Pancreas (tissue), 10 donors: Measurements from ENCODE around the gene GCNT2. TPM values are rescaled to one million over a fixed set of nuclear protein-coding genes. Genes with fewer than 3 reads are reported as not detected.

ENCODE experiments used
- ATAC-seq, 4 donors: fragments of 200-7000 bp; cut with Tn5 transposase; one replicate each; pipeline versions ENCODE4 v1.8.0 to v1.9.1; 2020; ENCODE audit warnings: mild to moderate bottlenecking in 4 of 4, moderate library complexity in 4 of 4
- DNase-seq, 6 donors: peaks; one replicate each; pipeline ENCODE4 v3.0.0-alpha.2; 2020
- FAIRE-seq: peaks from 2 replicates; lab custom pipeline; 2012; peaks lifted over from hg19 to GRCh38; lab: Jason Lieb, UNC
- H3K27ac ChIP-seq, 4 donors: fragments of 200-600 bp; sonication (generic); 1 replicate in 3 of 4; 2 replicates in 1 of 4; pipeline versions ENCODE4 v1.5.0 to v1.8.0; 2020
- H3K27me3 ChIP-seq, 4 donors: fragments of 200-600 bp; one replicate each; pipeline ENCODE4 v1.8.0; 2021
- H3K36me3 ChIP-seq, 3 donors: fragments of 200-600 bp; sonication (generic) in 1 of 3; one replicate each; pipeline versions ENCODE4 v1.5.0 to v1.8.0; 2020 to 2021
- H3K4me1 ChIP-seq, 3 donors: fragments of 200-600 bp; one replicate each; pipeline ENCODE4 v1.8.0; 2021
- H3K4me3 ChIP-seq, 4 donors: fragments of 200-600 bp; sonication (generic) in 2 of 4; one replicate each; pipeline versions ENCODE4 v1.5.0 to v1.8.0; 2020 to 2021
- H3K9me3 ChIP-seq, 4 donors: fragments of 200-600 bp; one replicate each; pipeline ENCODE4 v1.8.0; 2021
- WGBS, 2 donors: extraction: QIAGEN DNeasy Blood & Tissue Kit; methylation state at CpG; one replicate each; pipeline ENCODE4 v1.1.7; 2013; 5-methylcytosine and 5-hydroxymethylcytosine counted together
- intact Hi-C, 3 donors: fragments of 100-400 bp; cut with DNase I; formaldehyde crosslinking; loops; one replicate each; pipeline versions ENCODE4 v1.11.1 to v1.14.2; 2022
- polyA plus RNA-seq, 2 donors: library from polyadenylated mRNA; stranded (reverse); fragments of 200-250 nt; gene quantifications; one replicate each; pipeline ENCODE4 v1.2.3, GENCODE V29; 2013
- total RNA-seq, 6 donors: library from RNA; stranded (reverse); fragmentation: NEBNext Ultra II Directional in 4 of 6; extraction: Animal tissue kit (Norgen Biotek cat#: 25700) in 4 of 6; gene quantifications; one replicate each; pipeline versions ENCODE4 v1.2.1 to v1.2.4, GENCODE V29; 2021 to 2023
- TF ChIP-seq, protein P1 (sequence below), 4 donors: fragments of 200-600 bp; sonication (generic) in 3 of 4; IDR thresholded peaks; one replicate each; pipeline versions ENCODE4 v1.5.0 to v1.8.0; 2021; ENCODE audit warnings: antibody characterized with exemption in 4 of 4
- donor health status: healthy with polysubstance abuse.
- donor health status: DM: no; HTN: no; CAD: no; lungs with moderate emphysema.
- donor health status: DM: no; HTN: no; CAD: no.
- donor health status: control.
- donor health status: control.
- donor health status: Bipolar disorder and iron deficiency.
- donor health status: DM: yes; HTN: yes; CAD: no.
- donor health status: DM: no; HTN: no; CAD: no.
- donor health status: DM: no; HTN: no; CAD: no.
- donor health status: DM: yes; HTN: yes; CAD: no.

Gene GCNT2
- total and polyA plus RNA-seq, 8 donors = 0.91 to 8.3 (median 2.2) TPM

DNA sequence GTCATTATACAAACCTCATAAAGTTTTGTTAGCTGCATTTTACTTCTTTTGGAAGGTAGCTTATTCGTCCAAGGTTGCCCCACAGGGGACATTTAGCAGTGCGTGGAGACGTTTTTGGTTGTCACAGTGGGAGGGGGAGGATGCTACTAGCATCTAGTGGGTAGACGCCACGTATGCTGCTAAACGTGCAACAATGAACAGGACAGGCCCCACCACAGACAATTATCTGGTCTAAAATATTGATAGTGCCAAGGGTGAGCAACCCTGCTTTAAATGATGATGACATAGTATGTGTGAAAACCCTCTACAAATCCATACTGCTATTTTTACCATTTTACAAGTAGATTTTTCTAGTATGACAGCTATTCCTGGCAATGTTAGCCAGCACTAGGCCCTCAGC, 13.9 kb upstream of the GCNT2 start:
- Histone ChIP-seq H3K4me3 (no peak overlapping the region), H3K27ac (no peak overlapping the region), H3K27me3 (no peaks in the 10 kb centered on the region), H3K36me3 (no peaks in the 10 kb centered on the region), H3K9me3 (no peaks in the 10 kb centered on the region), H3K4me1 (peaks cover 0 to 19% (median 11%) of the 10 kb centered on the region in 3 donors)
- ATAC-seq (no peak), DNase-seq (no peak), FAIRE-seq (no peak)
- WGBS, 2 donors = 83 to 87% methylated on average over 6 of the region's 6 CpGs
- TF ChIP-seq, protein P1, sequence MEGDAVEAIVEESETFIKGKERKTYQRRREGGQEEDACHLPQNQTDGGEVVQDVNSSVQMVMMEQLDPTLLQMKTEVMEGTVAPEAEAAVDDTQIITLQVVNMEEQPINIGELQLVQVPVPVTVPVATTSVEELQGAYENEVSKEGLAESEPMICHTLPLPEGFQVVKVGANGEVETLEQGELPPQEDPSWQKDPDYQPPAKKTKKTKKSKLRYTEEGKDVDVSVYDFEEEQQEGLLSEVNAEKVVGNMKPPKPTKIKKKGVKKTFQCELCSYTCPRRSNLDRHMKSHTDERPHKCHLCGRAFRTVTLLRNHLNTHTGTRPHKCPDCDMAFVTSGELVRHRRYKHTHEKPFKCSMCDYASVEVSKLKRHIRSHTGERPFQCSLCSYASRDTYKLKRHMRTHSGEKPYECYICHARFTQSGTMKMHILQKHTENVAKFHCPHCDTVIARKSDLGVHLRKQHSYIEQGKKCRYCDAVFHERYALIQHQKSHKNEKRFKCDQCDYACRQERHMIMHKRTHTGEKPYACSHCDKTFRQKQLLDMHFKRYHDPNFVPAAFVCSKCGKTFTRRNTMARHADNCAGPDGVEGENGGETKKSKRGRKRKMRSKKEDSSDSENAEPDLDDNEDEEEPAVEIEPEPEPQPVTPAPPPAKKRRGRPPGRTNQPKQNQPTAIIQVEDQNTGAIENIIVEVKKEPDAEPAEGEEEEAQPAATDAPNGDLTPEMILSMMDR (IDR thresholded peaks at IDR 0.05) = no peak
- intact Hi-C loops = no loop called here

DNA sequence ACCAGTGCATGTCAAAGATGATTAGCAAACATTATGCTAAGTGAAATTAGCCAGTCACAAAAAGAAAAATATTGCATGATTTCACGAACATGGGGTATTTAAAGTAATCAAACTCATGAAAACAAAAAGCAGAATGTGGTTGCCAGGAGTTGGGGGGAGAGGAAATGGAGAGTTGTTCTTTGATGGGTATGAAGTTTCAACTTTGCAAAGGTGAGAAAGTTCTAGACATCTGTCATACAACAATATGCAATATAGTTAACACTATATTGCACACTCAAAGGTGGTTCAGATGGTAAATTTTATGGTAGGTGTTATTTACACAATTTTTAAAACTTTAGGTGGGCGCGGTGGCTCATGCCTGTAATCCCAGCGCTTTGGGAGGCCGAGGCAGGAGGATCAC, 13.4 kb upstream of the GCNT2 start:
- TF ChIP-seq, protein P1 (IDR thresholded peaks at IDR 0.05) = no peak
- 89% methylated on average over 5 of the region's 5 CpGs for WGBS, 2 donors
- DNase-seq (no peak), FAIRE-seq (no peak), ATAC-seq (no peak)
- Histone ChIP-seq H3K36me3 (no peaks in the 10 kb centered on the region), H3K9me3 (no peaks in the 10 kb centered on the region), H3K27ac (peak overlapping the region in 1 of 4 donors; percentile 21), H3K27me3 (no peaks in the 10 kb centered on the region), H3K4me3 (no peak overlapping the region), H3K4me1 (peaks cover 0 to 19% (median 11%) of the 10 kb centered on the region in 3 donors)
- intact Hi-C loops = no loop called here

GRCh38 chr6:10510592-10511367, 10.4 kb upstream of the GCNT2 start:
- DNase-seq (peak; percentile 51 to 78 (median 69)), FAIRE-seq (no peak), ATAC-seq (peak; percentile 93 to 97 (median 93))
- TF ChIP-seq, protein P1 (IDR thresholded peaks at IDR 0.05) = peak in 3 of 4 donors; percentile 50 to 67 (median 52)
- H3K36me3 ChIP-seq = no peaks in the 10 kb centered on the region
- peak overlapping the region in 1 of 4 donors; percentile 6 for H3K27ac ChIP-seq
- H3K4me3 ChIP-seq = no peak overlapping the region
- H3K27me3 ChIP-seq = no peaks in the 10 kb centered on the region
- intact Hi-C loops = no loop called here
- H3K9me3 ChIP-seq = no peaks in the 10 kb centered on the region
- 39 to 43% methylated on average over 17 of the region's 17 CpGs for WGBS, 2 donors
- peaks cover 0 to 16% (median 11%) of the 10 kb centered on the region in 3 donors for H3K4me1 ChIP-seq

- intact Hi-C loops = no loop called here
- no peak overlapping the region for H3K4me3 ChIP-seq
- no peak for DNase-seq
- TF ChIP-seq, protein P1 (IDR thresholded peaks at IDR 0.05) = no peak
- no peak for FAIRE-seq
- peaks cover 0 to 16% (median 11%) of the 10 kb centered on the region in 3 donors for H3K4me1 ChIP-seq
- ATAC-seq = peak in 3 of 4 donors; percentile 50 to 59 (median 57)
- WGBS, 2 donors = 57 to 58% methylated on average over 2 of the region's 2 CpGs
- H3K27ac ChIP-seq = no peak overlapping the region
- H3K9me3 ChIP-seq = no peaks in the 10 kb centered on the region
- no peaks in the 10 kb centered on the region for H3K27me3 ChIP-seq
- H3K36me3 ChIP-seq = no peaks in the 10 kb centered on the region
Measured at GRCh38 chr6:10511477-10511876, 9.7 kb upstream of the GCNT2 start.

GRCh38 chr6:10513544-10513943, 7.6 kb upstream of the GCNT2 start:
- FAIRE-seq (no peak), ATAC-seq (peak in 2 of 4 donors; percentile 46 to 57), DNase-seq (peak in 4 of 6 donors; percentile 45 to 71 (median 64))
- no peaks in the 10 kb centered on the region for H3K9me3 ChIP-seq
- TF ChIP-seq, protein P1 (IDR thresholded peaks at IDR 0.05) = no peak
- H3K27me3 ChIP-seq = no peaks in the 10 kb centered on the region
- H3K4me3 ChIP-seq = no peak overlapping the region
- WGBS, 2 donors = 24 to 26% methylated on average over 2 of the region's 2 CpGs
- no peaks in the 10 kb centered on the region for H3K36me3 ChIP-seq
- no peak overlapping the region for H3K27ac ChIP-seq
- H3K4me1 ChIP-seq = peaks cover 0 to 11% (median 4%) of the 10 kb centered on the region in 3 donors
- intact Hi-C loops = no loop called here
